ENCODE results near the gene SLX9.

SLX9 gene

GRCh38 chr21:45006536-45007095, 66.8 kb downstream of the SLX9 start:
- DNase-seq (ENCODE audit: low read depth in 1 of 2, low spot score in 1 of 2): no peak
- Histone ChIP-seq H3K4me3 (replicated peaks; ENCODE audit: insufficient read depth, low read length) (no peak overlapping the region), H3K27me3 (ENCODE audit: insufficient read depth, poor library complexity, severe bottlenecking) (peaks cover 26% of the 10 kb centered on the region), H3K27ac (replicated peaks) (no peak overlapping the region)
- TF ChIP-seq POLR2AphosphoS5 (IDR thresholded peaks at IDR 0.05; ENCODE audit: low read depth) (no peak), GABPA (IDR thresholded peaks at IDR 0.05; ENCODE audit: low read depth) (no peak), CTCF (IDR thresholded peaks at IDR 0.05; ENCODE audit: insufficient read depth, low read length) (no peak), REST (IDR thresholded peaks at IDR 0.05; ENCODE audit: insufficient replicate concordance, low read depth) (no peak), SPI1 (IDR thresholded peaks at IDR 0.05; ENCODE audit: borderline replicate concordance, low read depth) (no peak)

- TF ChIP-seq POLR2AphosphoS5 (IDR thresholded peaks at IDR 0.05; ENCODE audit: low read depth) (no peak), GABPA (IDR thresholded peaks at IDR 0.05; ENCODE audit: low read depth) (no peak), CTCF (IDR thresholded peaks at IDR 0.05; ENCODE audit: insufficient read depth, low read length) (no peak), SPI1 (IDR thresholded peaks at IDR 0.05; ENCODE audit: borderline replicate concordance, low read depth) (no peak)
These were observed 69.8 kb downstream of the SLX9 start for GRCh38 chr21:45009616-45010015.

GRCh38 chr21:45010096-45010495, 70.3 kb downstream of the SLX9 start:
- Histone ChIP-seq H3K27ac (replicated peaks) (no peak overlapping the region), H3K27me3 (ENCODE audit: insufficient read depth, poor library complexity, severe bottlenecking) (peaks cover 37% of the 10 kb centered on the region), H3K4me3 (replicated peaks; ENCODE audit: insufficient read depth, low read length) (no peak overlapping the region)
- no peak for DNase-seq (ENCODE audit: low read depth in 1 of 2, low spot score in 1 of 2)
- TF ChIP-seq GABPA (IDR thresholded peaks at IDR 0.05; ENCODE audit: low read depth) (no peak), SPI1 (IDR thresholded peaks at IDR 0.05; ENCODE audit: borderline replicate concordance, low read depth) (no peak), REST (IDR thresholded peaks at IDR 0.05; ENCODE audit: insufficient replicate concordance, low read depth) (no peak), CTCF (IDR thresholded peaks at IDR 0.05; ENCODE audit: insufficient read depth, low read length) (no peak), POLR2AphosphoS5 (IDR thresholded peaks at IDR 0.05; ENCODE audit: low read depth) (no peak)

More at GRCh38 chr21:45009616-45010015, 69.8 kb downstream of the SLX9 start:
- H3K27me3 ChIP-seq (ENCODE audit: insufficient read depth, poor library complexity, severe bottlenecking): peaks cover 35% of the 10 kb centered on the region
- no peak overlapping the region for H3K4me3 ChIP-seq (replicated peaks; ENCODE audit: insufficient read depth, low read length)
- DNase-seq (ENCODE audit: low read depth in 1 of 2, low spot score in 1 of 2): no peak
- H3K27ac ChIP-seq (replicated peaks): no peak overlapping the region

- Histone ChIP-seq H3K27ac (replicated peaks) (no peak overlapping the region), H3K27me3 (ENCODE audit: insufficient read depth, poor library complexity, severe bottlenecking) (peaks cover 42% of the 10 kb centered on the region)
- TF ChIP-seq GABPA (IDR thresholded peaks at IDR 0.05; ENCODE audit: low read depth): no peak
- TF ChIP-seq REST (IDR thresholded peaks at IDR 0.05; ENCODE audit: insufficient replicate concordance, low read depth): no peak
- TF ChIP-seq SPI1 (IDR thresholded peaks at IDR 0.05; ENCODE audit: borderline replicate concordance, low read depth): no peak
- TF ChIP-seq CTCF (IDR thresholded peaks at IDR 0.05; ENCODE audit: insufficient read depth, low read length): no peak
- no peak for TF ChIP-seq POLR2AphosphoS5 (IDR thresholded peaks at IDR 0.05; ENCODE audit: low read depth)
These were observed 71.0 kb downstream of the SLX9 start for GRCh38 chr21:45010860-45011259.

More at GRCh38 chr21:45010860-45011259, 71.0 kb downstream of the SLX9 start:
- H3K4me3 ChIP-seq (replicated peaks; ENCODE audit: insufficient read depth, low read length): no peak overlapping the region
- no peak for DNase-seq (ENCODE audit: low read depth in 1 of 2, low spot score in 1 of 2)

All from HL-60 (cell line).